ENCODE data around the gene MKX. TPM values are rescaled to one million over a fixed set of nuclear protein-coding genes. Genes with fewer than 3 reads are reported as not detected.

MKX gene, protein sequence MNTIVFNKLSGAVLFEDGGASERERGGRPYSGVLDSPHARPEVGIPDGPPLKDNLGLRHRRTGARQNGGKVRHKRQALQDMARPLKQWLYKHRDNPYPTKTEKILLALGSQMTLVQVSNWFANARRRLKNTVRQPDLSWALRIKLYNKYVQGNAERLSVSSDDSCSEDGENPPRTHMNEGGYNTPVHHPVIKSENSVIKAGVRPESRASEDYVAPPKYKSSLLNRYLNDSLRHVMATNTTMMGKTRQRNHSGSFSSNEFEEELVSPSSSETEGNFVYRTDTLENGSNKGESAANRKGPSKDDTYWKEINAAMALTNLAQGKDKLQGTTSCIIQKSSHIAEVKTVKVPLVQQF
- total RNA-seq, result not detected in 2 replicates

DNA sequence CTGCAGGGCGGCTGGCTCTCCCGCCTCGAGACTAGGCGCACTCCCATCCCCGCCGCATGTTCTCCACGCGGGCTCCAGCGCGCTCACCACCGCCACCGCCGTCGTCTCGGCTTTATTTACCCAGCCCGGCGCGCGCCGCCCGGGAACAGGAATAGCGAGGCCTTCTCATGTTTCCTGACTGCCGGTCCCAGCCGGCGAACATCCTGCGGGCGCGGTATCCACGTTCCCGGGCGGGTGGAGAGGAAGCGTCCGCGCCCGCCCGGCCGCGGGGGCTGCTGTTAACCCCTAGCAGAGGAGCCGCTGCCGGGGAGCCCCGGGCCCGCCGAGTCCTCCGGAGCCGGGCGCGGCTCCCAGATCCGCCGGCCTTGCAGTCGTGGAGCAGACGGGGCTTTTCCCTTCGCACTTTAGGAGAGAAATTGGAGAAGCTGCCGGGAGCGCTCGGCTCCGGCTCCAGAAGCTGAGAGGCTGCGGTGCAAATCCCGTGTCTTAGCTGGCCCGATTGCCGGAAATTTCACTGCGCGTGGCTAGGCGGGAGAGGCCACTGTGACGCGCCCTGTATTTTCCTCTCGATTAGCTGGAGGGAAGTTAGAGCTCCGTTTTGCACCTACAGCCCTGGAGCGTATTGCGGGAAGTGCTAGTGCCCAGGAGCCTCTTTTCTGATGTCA, at the start of gene MKX:
Gene MKX (minus strand): TSS at position 88 of the 665 bp plus-strand sequence. CDS start 2,404 bp downstream, outside the sequence.

Other genes starting within 250 kb of the MKX start
- gene RAB18, start 241.5 kb downstream of the MKX start, total RNA-seq, result 33.2 and 37.0 TPM in 2 replicates

All from bronchial smooth muscle cell (primary cell).